ENCODE results near the gene SGK1. TPM values are rescaled to one million over a fixed set of nuclear protein-coding genes. Genes with fewer than 3 reads are reported as not detected.

SGK1 gene
- total and polyA plus RNA-seq, 10 of the 15 experiments (the other 5 are each of a cell fraction or from before 2014, with no cell fraction given), result 0.62 to 5.1 (median 2.9) TPM

DNA sequence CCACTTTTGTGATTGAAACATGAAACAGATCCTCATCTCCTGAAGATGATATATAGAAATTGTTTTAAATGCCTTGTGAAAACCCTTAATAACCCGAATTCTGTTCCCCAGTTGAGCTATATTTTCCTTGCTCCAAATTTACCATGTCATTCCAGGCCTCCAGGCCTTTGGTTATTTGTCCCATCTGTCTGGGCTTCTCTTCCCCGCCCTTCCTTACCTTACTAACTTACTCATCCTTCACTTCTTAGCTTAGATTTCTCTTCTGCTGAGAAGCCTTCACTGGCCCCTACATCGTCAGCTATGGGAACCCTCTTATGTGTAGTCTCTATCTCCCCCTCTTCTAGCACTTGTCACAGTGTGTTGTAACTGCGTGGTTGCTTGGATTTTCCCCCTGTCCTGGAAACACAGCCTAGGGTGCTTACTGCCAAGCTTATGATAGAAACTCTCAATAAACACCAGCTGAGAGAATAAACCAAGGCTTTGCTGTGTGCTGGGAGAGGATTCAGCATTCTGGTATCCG, 68.6 kb downstream of the SGK1 start:
- ChIA-PET SMC1A (ENCODE audit: uncharacterized antibody, unreplicated experiment) (interaction anchor here (1.0 to 3.4 kb wide), 6 partner anchors 13 to 131 kb away, joined by 3 to 32 read pairs (median 4); no protein-coding TSS in a partner anchor), RAD21 (ENCODE audit: unreplicated experiment) (interaction anchor here (1.9 to 5.1 kb wide), 2 partner anchors 38 to 124 kb away, joined by 4 to 32 read pairs; no protein-coding TSS in a partner anchor), CTCF (interaction anchor here (0.9 to 1.7 kb wide), 3 partner anchors 9 to 45 kb away, joined by 3 read pairs; no protein-coding TSS in a partner anchor), POLR2A (no interaction called here)
- TF ChIP-seq STAT1 (conservative IDR thresholded peaks at IDR 0.05) (no peak), MYB (IDR thresholded peaks at IDR 0.05; ENCODE audit: borderline replicate concordance, low read depth, low read length) (no peak), IRF4 (IDR thresholded peaks at IDR 0.05; ENCODE audit: low read depth, low read length) (no peak), MEF2B (IDR thresholded peaks at IDR 0.05; ENCODE audit: partially characterized antibody, poor library complexity, severe bottlenecking) (no peak), LARP7 (IDR thresholded peaks at IDR 0.05) (no peak), CHD1 (IDR thresholded peaks at IDR 0.05; ENCODE audit: low read depth, low read length) (no peak), SMAD1 (IDR thresholded peaks at IDR 0.05; ENCODE audit: low read depth, partially characterized antibody) (no peak), MXI1 (IDR thresholded peaks at IDR 0.05; ENCODE audit: low read depth, low read length) (no peak), FOS (IDR thresholded peaks at IDR 0.05; ENCODE audit: borderline replicate concordance, extremely low read depth, insufficient read length) (no peak), NR2F1 (conservative IDR thresholded peaks at IDR 0.05) (no peak)
- TF ChIP-seq, protein P1, sequence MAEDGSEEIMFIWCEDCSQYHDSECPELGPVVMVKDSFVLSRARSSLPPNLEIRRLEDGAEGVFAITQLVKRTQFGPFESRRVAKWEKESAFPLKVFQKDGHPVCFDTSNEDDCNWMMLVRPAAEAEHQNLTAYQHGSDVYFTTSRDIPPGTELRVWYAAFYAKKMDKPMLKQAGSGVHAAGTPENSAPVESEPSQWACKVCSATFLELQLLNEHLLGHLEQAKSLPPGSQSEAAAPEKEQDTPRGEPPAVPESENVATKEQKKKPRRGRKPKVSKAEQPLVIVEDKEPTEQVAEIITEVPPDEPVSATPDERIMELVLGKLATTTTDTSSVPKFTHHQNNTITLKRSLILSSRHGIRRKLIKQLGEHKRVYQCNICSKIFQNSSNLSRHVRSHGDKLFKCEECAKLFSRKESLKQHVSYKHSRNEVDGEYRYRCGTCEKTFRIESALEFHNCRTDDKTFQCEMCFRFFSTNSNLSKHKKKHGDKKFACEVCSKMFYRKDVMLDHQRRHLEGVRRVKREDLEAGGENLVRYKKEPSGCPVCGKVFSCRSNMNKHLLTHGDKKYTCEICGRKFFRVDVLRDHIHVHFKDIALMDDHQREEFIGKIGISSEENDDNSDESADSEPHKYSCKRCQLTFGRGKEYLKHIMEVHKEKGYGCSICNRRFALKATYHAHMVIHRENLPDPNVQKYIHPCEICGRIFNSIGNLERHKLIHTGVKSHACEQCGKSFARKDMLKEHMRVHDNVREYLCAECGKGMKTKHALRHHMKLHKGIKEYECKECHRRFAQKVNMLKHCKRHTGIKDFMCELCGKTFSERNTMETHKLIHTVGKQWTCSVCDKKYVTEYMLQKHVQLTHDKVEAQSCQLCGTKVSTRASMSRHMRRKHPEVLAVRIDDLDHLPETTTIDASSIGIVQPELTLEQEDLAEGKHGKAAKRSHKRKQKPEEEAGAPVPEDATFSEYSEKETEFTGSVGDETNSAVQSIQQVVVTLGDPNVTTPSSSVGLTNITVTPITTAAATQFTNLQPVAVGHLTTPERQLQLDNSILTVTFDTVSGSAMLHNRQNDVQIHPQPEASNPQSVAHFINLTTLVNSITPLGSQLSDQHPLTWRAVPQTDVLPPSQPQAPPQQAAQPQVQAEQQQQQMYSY (CRISPR knock-in tag; IDR thresholded peaks at IDR 0.05), result no peak
- TF ChIP-seq, protein P2, sequence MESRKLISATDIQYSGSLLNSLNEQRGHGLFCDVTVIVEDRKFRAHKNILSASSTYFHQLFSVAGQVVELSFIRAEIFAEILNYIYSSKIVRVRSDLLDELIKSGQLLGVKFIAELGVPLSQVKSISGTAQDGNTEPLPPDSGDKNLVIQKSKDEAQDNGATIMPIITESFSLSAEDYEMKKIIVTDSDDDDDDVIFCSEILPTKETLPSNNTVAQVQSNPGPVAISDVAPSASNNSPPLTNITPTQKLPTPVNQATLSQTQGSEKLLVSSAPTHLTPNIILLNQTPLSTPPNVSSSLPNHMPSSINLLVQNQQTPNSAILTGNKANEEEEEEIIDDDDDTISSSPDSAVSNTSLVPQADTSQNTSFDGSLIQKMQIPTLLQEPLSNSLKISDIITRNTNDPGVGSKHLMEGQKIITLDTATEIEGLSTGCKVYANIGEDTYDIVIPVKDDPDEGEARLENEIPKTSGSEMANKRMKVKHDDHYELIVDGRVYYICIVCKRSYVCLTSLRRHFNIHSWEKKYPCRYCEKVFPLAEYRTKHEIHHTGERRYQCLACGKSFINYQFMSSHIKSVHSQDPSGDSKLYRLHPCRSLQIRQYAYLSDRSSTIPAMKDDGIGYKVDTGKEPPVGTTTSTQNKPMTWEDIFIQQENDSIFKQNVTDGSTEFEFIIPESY (IDR thresholded peaks at IDR 0.05), result no peak
- ATAC-seq, result no peak
- peaks cover 31% of the 10 kb centered on the region for H3K4me1 ChIP-seq (ENCODE audit: control insufficient read depth, insufficient read depth, low read length)
- H4K20me1 ChIP-seq (ENCODE audit: control insufficient read depth, insufficient read depth), result no peaks in the 10 kb centered on the region
- H3K27ac ChIP-seq (ENCODE audit: control insufficient read depth, insufficient read depth), result no peak overlapping the region
- WGBS (ENCODE audit: insufficient coverage, insufficient replicate concordance, low lambda C conversion rate, missing lambda C conversion rate), result 89% methylated on average over 5 of the region's 5 CpGs
- H3K36me3 ChIP-seq (ENCODE audit: control insufficient read depth in 2 of 2, insufficient read depth in 2 of 2, low read length in 1 of 2), result no peaks in the 10 kb centered on the region
- no peak overlapping the region for H3K4me2 ChIP-seq (ENCODE audit: control insufficient read depth, insufficient read depth)
- no peaks in the 10 kb centered on the region; a peak in 1 of 4 replicates for H3K27me3 ChIP-seq (replicated peaks in 1 of 2; ENCODE audit: control insufficient read depth in 2 of 2, insufficient read depth in 2 of 2, low read length in 1 of 2)
- H3K4me3 ChIP-seq, result no peak overlapping the region
- no peak for DNase-seq (ENCODE audit: low read depth, low spot score)
- in situ Hi-C loops (cut with MboI) (no loop called here), intact Hi-C loops (cut with micrococcal nuclease; ENCODE audit: unreplicated experiment) (loop anchor here (5.0 kb wide), 1 partner anchor 188 kb away; no protein-coding TSS in a partner anchor)
- no peak for FAIRE-seq
- no peaks in the 10 kb centered on the region for H3K79me2 ChIP-seq (ENCODE audit: control insufficient read depth, insufficient read depth, low read length)
- H3K9me3 ChIP-seq (replicated peaks; ENCODE audit: control insufficient read depth, insufficient read depth, low read length), result no peaks in the 10 kb centered on the region; the same call in 2 of the 3 replicates
- H2AFZ ChIP-seq (ENCODE audit: control insufficient read depth, low read depth, low read length), result no peak overlapping the region; the same call in 1 of the 2 replicates
- H3K9ac ChIP-seq (ENCODE audit: control insufficient read depth, insufficient read depth, low read length), result no peak overlapping the region
- BruUV-seq (replicated peaks), result no TSS peak
